GM18502 (cell line): ENCODE results near the gene ENKD1.

Experiments
- ATAC-seq: cut with Tn5 transposase; IDR thresholded peaks from one replicate; pipeline ENCODE4 v1.9.1; 2021; ENCODE audit warnings: mild to moderate bottlenecking; ENCODE audit not compliant: unreplicated experiment, poor library complexity

The ENKD1 gene

DNA sequence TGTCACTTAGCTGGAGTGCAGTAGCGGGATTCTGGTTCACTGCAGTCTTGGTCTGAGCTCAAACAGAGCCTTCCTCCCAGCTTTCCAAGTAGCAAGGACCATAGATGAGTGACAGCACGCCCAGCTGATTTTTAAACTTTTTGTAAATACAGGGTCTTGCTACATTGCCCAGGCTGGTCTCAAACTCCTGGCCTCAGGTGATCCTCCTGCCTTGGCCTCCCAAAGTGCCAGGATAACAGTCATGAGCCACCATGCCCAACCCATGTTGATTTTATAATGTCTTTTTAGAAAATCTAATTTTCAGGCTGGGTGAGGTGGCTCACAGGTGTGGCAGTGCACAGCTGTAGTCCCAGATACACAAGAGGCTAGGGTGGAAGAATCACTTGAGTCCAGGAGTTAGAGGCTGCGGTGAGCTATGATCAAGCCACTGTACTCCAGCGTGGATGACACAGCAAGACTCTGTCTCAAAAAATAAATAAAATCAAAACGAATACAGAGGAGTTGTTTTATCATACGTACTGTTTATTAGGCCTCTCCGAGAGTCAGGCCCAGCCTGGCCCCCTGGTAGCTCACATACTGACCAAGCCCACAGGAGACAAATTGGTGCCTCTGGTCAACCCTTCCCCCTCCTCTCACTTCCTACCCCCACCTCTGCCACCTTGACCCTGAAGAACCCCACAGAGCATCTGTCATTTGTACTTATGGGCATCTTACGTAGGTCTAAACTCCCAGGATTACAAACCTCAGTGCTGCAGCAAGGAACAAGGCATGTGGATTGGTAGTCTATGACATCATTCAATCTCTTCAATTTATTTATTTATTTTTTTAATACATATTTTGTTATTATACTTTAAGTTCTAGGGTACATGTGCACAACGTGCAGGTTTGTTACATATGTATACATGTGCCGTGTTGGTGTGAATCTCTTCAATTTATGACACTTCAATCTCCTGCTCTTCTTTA, 13.7 kb upstream of the ENKD1 start:
- ATAC-seq: no peak

DNA sequence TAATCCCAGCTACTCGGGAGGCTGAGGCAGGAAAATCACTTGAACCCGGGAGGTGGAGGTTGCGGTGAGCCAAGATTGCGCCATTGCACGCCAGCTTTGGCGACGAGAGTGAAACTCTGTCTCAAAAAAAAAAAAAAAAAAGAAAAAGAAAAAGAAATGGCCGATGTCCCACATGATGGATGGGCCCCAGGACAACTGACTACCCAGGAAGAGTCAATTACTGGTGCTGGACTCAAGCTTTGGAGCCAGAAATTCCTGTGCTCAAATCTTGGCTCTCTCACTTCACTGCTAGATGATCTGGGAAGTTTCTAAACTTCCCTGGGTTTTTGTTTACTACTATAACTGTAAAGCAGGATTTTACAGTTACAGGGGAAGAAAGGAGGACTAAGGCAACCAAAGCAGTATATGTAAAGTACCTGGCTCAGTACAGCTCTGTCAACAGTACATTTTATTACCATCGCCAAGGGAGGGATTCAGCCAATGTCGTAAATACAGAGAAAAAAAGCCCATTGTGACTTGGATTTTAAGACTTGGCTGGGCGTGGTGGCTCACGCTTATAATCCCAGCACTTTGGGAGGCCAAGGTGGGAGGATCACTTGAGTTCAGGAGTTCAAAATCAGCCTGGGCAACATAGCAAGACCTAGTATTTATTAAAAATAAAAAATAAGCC, 11.9 kb upstream of the ENKD1 start:
- no peak for ATAC-seq

DNA sequence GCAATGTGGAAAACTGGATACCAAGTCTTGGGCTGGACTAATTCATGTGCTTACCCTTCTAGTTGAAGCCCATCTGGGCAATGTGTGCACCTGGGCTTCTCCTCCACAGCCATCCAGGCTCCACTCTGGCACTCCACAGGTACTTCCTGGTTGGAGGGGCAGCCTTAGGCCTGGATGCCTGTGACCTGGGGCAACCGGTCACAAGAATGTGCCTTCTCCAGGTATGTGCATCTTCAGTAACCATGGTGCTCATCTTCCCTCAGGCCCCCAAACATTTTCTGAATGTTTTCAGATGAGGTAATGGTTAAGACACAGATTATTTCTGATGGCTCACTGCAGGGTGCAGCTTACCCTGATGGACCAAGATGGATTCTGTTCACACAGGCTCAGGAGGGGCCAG, 11.2 kb upstream of the ENKD1 start:
- no peak for ATAC-seq

- ATAC-seq: no peak
These were observed 10.4 kb upstream of the ENKD1 start for GRCh38 chr16:67676939-67677338.

DNA sequence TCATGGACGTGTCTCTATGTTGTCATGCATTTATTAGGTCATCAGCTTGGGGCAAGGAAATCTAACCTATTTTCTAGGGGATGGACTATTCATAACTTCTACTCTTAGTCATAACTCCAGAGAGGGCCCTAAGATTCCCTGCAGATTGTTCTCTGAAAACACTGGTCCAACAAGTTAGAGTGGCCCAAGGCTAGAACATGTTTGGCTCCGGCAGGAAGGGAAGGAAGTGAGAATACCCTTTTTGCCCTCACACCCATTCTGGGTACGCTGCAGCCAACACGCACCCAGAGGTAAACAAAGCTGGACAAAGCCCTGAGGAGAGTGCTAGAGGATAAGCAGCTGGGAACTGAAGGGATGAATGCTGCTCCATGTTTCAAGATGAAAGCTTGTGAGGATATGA, 10.0 kb upstream of the ENKD1 start:
- ATAC-seq: no peak

DNA sequence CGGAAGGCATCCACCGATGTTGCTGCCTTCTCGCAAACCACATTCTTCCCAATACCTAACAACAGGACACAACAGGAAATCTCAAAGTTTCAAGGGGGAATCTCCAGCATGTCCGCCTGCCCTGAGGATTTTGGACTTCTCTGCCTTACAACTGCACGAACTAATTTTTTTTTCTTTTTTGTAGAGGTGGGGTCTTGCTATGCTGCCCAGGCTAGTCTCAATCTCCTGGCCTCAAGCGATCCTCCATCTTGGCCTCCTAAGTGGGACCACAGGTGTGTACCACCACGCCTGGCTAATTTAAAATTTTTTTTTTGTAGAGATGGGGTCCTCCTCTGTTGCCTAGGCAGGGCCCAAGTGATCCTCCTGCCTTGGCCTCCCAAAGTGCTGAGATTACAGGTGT, 9.4 kb upstream of the ENKD1 start:
- ATAC-seq: no peak

- ATAC-seq: no peak
These were observed 9.0 kb upstream of the ENKD1 start for GRCh38 chr16:67675579-67675935.

- ATAC-seq: no peak
These were observed 8.5 kb upstream of the ENKD1 start for GRCh38 chr16:67674851-67675578.

DNA sequence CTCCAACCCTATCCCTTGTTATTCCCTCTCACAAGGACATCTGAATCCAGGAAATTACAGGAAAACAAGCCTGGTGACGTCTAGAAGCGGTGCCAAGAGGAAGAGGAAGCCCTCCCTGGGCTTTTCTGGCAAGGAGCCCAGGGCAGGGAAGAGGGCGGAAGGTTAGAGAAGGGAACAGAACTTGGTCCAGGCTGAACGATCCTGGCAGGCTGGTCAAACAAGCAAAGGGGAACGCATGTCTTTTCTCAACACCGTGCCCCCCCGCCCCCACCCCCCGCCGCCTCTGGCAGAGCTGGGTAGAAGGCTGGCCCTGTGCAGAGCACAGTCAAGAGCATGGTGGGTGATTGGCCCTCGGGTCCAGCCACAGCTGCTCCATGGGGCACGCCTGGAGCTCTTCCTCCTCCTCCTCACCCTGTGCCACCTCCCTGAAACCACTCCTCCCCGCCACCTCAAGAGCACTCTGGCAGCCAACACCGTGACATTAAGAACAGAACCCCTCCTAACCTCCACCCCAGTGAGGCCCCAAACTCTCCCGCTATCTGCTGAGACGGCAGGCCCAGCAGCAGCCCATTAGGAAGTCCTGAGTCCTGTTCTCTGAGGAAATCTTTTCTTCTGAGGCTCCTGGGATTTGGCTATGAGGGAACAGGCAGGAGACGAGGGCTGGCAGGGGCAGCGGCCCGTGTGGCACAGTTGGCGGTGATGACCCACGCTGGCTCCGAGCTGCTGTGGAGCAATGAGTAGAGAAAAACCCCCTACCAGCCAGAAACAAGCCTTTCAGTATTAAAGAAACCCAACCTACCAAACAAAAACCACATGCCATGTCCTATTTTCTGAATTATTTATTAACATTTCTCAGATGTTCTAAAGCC, 7.4 kb upstream of the ENKD1 start:
- ATAC-seq: no peak

GRCh38 chr16:67672739-67673662, 6.5 kb upstream of the ENKD1 start:
- ATAC-seq: no peak

GRCh38 chr16:67672306-67672705, 5.8 kb upstream of the ENKD1 start:
- ATAC-seq: no peak

DNA sequence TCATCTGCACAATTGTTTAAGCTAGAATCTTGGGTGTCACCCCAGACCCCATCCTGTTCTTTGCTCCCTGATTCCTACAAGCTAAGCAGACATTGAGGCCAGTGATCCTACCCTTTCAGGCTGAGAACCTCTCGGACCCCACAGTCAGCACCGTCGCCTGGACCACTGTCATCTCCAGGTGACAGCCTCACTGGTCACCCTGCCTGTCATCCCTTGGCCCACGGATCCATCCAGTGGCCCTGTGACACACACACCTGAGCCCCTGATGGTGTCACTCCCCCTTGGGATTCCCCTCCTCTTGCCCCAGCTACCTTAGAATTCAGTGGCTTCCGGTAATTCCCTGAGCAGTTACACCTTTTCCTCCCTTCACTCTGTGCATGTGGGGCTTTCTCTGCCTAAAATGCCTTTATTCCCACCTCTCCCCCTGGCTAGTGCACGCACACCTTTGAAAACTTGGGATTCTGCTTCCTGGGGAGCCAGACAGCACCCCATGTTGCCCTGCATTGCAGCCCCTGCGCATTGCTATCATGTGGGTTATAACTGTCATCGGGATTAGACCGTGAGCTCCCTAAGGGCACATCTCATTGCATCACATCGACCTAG, 3.0 kb upstream of the ENKD1 start:
- no peak for ATAC-seq

GRCh38 chr16:67668495-67669157, 2.1 kb upstream of the ENKD1 start:
- no peak for ATAC-seq

DNA sequence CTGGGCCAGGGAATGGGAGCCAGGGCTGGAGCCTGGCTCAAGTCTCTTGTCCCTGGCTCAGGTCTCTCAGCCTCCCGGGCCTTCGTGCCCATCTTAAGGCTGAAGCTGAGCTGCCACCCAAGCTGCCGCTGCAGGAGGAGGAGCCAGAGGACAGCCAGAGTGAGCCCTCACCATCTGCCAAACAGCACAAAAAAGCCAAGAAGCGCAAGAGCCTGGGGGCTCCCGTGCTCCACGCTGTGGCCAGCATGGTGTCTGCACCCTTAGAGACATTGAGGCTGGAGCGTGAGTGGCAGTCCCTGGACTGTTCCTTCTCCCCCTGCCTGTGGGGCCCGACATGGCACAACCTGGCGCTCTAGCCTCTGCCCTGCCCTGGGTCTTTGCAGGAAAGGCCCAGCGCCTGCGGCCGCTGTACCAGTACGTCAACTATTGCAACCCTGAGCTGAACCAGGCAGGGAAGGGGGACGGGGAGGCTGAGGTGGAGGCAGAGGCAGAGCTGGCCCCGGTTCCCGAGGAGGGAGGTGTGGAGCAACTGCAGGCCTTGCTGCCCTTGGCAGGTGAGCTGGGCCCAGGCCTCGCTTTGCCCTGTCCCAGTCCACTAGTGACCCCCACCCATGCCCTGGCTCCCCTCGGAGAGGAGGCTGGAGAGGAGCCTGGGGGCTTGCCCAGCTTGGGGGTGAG, 1.4 kb upstream of the ENKD1 start:
- peak; percentile 76 for ATAC-seq

- peak; percentile 2 for ATAC-seq
These were observed 885 bp upstream of the ENKD1 start for GRCh38 chr16:67667453-67667816.

DNA sequence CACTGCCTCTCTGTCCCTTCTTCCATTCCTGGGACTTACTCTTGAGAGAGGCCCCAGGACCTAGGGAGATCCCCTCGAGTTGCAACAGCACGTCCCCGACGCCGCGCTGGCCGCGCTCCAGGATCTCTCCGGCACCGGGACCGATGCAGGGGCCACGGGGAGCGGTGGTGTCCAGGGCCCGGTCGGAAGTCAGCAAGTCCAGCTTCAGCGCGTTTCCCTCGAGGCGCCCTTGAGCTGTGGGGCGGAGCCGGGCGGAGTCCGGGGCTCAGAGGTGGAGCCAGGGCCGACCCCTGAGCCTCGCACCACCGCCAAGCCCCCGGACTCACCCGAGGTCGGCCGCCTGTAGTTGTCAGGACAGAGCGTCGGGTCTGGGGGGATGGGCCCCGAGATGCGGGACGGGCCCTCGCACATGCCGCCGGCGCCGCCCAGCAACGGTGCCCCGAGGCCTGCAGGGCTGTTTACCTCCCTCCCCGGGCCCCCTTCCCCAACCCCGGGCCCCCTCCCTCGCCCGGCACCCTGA, 458 bp downstream of the ENKD1 start:
- ATAC-seq: peak; percentile 7

GRCh38 chr16:67665598-67665997, 952 bp downstream of the ENKD1 start:
- no peak for ATAC-seq
